SK-N-SH treated with all-trans-retinoic acid at 6 μM for 48 hours (cell line): ENCODE results near the gene BTLA.

Experiments used
- ATAC-seq: fragments of 200-7000 bp; cut with Tn5 transposase; 3 replicates; pipeline ENCODE4 v1.9.1; 2020; ENCODE audit warnings: mild to moderate bottlenecking, moderate library complexity
- ARNTL ChIP-seq: fragments of 450-650 bp; formaldehyde crosslinking; IDR thresholded peaks from 2 replicates; pipeline ENCODE4 v1.5.0; 2020; ENCODE audit warnings: low read depth, mild to moderate bottlenecking, moderate library complexity, borderline replicate concordance
- BACH2 ChIP-seq: fragments of 250-450 bp; sonication (Bioruptor Pico); IDR thresholded peaks from 2 replicates; pipeline ENCODE4 v1.9.0; 2021; ENCODE audit warnings: mild to moderate bottlenecking, borderline replicate concordance
- CSDC2 ChIP-seq: fragments of 250-450 bp; sonication (Bioruptor Pico); IDR thresholded peaks from 2 replicates; pipeline ENCODE4 v1.5.0; 2020; ENCODE audit warnings: mild to moderate bottlenecking, moderate library complexity
- GLIS3 ChIP-seq: fragments of 250-450 bp; sonication (Bioruptor Pico); IDR thresholded peaks from 2 replicates; pipeline ENCODE4 v1.5.0; 2020; ENCODE audit warnings: mild to moderate bottlenecking, moderate library complexity
- ISL1 ChIP-seq: fragments of 250-450 bp; sonication (Bioruptor Pico); IDR thresholded peaks from 2 replicates; pipeline ENCODE4 v2.1.2; 2022; ENCODE audit warnings: mild to moderate bottlenecking, moderate library complexity
- OSR1 ChIP-seq: fragments of 250-450 bp; sonication (Bioruptor Pico); IDR thresholded peaks from 2 replicates; pipeline ENCODE4 v1.8.0; 2022; ENCODE audit warnings: moderate library complexity, mild to moderate bottlenecking, inconsistent platforms
- POU6F1 ChIP-seq: fragments of 250-450 bp; sonication (Bioruptor Pico); IDR thresholded peaks from 2 replicates; pipeline ENCODE4 v1.8.0; 2021; ENCODE audit warnings: low read depth, mild to moderate bottlenecking, moderate library complexity, borderline replicate concordance
- PPARA ChIP-seq: fragments of 250-450 bp; sonication (Bioruptor Pico); IDR thresholded peaks from 2 replicates; pipeline ENCODE4 v1.5.0; 2020; ENCODE audit warnings: mild to moderate bottlenecking, borderline replicate concordance
- RARB ChIP-seq: fragments of 250-450 bp; sonication (Bioruptor Pico); IDR thresholded peaks from 2 replicates; pipeline ENCODE4 v1.8.0; 2021; ENCODE audit warnings: mild to moderate bottlenecking, moderate library complexity
- SNAI2 ChIP-seq: fragments of 250-450 bp; sonication (Bioruptor Pico); IDR thresholded peaks from 2 replicates; pipeline ENCODE4 v1.5.0; 2020; ENCODE audit warnings: mild to moderate bottlenecking, moderate library complexity
- TCF4 ChIP-seq: fragments of 250-450 bp; sonication (Bioruptor Pico); IDR thresholded peaks from 2 replicates; pipeline ENCODE4 v1.8.0; 2021; ENCODE audit warnings: mild to moderate bottlenecking, moderate library complexity, borderline replicate concordance
- TOX ChIP-seq: fragments of 250-450 bp; sonication (Bioruptor Pico); IDR thresholded peaks from 2 replicates; pipeline ENCODE4 v1.8.0; 2021; ENCODE audit warnings: mild to moderate bottlenecking, moderate library complexity, borderline replicate concordance
- TSHZ2 ChIP-seq: fragments of 250-450 bp; sonication (Bioruptor Pico); IDR thresholded peaks from 2 replicates; pipeline ENCODE4 v1.5.0; 2020; ENCODE audit warnings: mild to moderate bottlenecking, moderate library complexity
- ZC3H10 ChIP-seq: fragments of 250-450 bp; sonication (Bioruptor Pico); IDR thresholded peaks from 2 replicates; pipeline ENCODE4 v1.5.1; 2021; ENCODE audit warnings: mild to moderate bottlenecking, moderate library complexity
- ZFP3 ChIP-seq: fragments of 250-450 bp; sonication (Bioruptor Pico); IDR thresholded peaks from 2 replicates; pipeline ENCODE4 v1.5.0; 2020; ENCODE audit warnings: mild to moderate bottlenecking, moderate library complexity
- ZFP30 ChIP-seq: fragments of 450-650 bp; formaldehyde crosslinking; IDR thresholded peaks from 2 replicates; pipeline ENCODE4 v1.5.0; 2022; ENCODE audit warnings: mild to moderate bottlenecking, moderate library complexity
- ZNF70 ChIP-seq: fragments of 450-650 bp; formaldehyde crosslinking; IDR thresholded peaks from 2 replicates; pipeline ENCODE4 v1.5.0; 2020; ENCODE audit warnings: mild to moderate bottlenecking, moderate library complexity
- ZNF8 ChIP-seq: fragments of 450-650 bp; formaldehyde crosslinking; IDR thresholded peaks from 2 replicates; pipeline ENCODE4 v1.5.0; 2020; ENCODE audit warnings: mild to moderate bottlenecking, moderate library complexity
- TF ChIP-seq, protein P1 (sequence below): fragments of 250-450 bp; sonication (Bioruptor Pico); IDR thresholded peaks from 2 replicates; pipeline ENCODE4 v1.5.1; 2021; ENCODE audit warnings: mild to moderate bottlenecking, moderate library complexity
- TF ChIP-seq, protein P2 (sequence below): fragments of 250-450 bp; sonication (Bioruptor Pico); IDR thresholded peaks from 2 replicates; pipeline ENCODE4 v1.5.1; 2020; ENCODE audit warnings: low read depth, mild to moderate bottlenecking, moderate library complexity
- TF ChIP-seq, protein P3 (sequence below): fragments of 250-450 bp; sonication (Bioruptor Pico); IDR thresholded peaks from 2 replicates; pipeline ENCODE4 v1.8.0; 2020; ENCODE audit warnings: mild to moderate bottlenecking, moderate library complexity, borderline replicate concordance

The BTLA gene

GRCh38 chr3:112417696-112418318 is 81.5 kb downstream of the BTLA start:
- TF ChIP-seq PPARA (CRISPR knock-in tag) (no peak), TSHZ2 (no peak), ZC3H10 (CRISPR knock-in tag) (no peak), SNAI2 (CRISPR knock-in tag) (no peak), POU6F1 (CRISPR knock-in tag) (no peak), ZNF70 (CRISPR knock-in tag) (no peak), BACH2 (CRISPR knock-in tag) (no peak), ARNTL (CRISPR knock-in tag) (no peak), TOX (no peak), ISL1 (CRISPR knock-in tag) (no peak), GLIS3 (CRISPR knock-in tag) (no peak), OSR1 (CRISPR knock-in tag) (no peak), ZFP3 (CRISPR knock-in tag) (no peak), ZFP30 (CRISPR knock-in tag) (no peak), ZNF8 (CRISPR knock-in tag) (no peak), TCF4 (CRISPR knock-in tag) (no peak), CSDC2 (CRISPR knock-in tag) (no peak)
- TF ChIP-seq, protein P1, sequence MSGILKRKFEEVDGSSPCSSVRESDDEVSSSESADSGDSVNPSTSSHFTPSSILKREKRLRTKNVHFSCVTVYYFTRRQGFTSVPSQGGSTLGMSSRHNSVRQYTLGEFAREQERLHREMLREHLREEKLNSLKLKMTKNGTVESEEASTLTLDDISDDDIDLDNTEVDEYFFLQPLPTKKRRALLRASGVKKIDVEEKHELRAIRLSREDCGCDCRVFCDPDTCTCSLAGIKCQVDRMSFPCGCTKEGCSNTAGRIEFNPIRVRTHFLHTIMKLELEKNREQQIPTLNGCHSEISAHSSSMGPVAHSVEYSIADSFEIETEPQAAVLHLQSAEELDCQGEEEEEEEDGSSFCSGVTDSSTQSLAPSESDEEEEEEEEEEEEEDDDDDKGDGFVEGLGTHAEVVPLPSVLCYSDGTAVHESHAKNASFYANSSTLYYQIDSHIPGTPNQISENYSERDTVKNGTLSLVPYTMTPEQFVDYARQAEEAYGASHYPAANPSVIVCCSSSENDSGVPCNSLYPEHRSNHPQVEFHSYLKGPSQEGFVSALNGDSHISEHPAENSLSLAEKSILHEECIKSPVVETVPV, result no peak
- TF ChIP-seq, protein P2, sequence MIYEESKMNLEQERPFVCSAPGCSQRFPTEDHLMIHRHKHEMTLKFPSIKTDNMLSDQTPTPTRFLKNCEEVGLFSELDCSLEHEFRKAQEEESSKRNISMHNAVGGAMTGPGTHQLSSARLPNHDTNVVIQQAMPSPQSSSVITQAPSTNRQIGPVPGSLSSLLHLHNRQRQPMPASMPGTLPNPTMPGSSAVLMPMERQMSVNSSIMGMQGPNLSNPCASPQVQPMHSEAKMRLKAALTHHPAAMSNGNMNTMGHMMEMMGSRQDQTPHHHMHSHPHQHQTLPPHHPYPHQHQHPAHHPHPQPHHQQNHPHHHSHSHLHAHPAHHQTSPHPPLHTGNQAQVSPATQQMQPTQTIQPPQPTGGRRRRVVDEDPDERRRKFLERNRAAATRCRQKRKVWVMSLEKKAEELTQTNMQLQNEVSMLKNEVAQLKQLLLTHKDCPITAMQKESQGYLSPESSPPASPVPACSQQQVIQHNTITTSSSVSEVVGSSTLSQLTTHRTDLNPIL (CRISPR knock-in tag), result no peak
- TF ChIP-seq, protein P3, sequence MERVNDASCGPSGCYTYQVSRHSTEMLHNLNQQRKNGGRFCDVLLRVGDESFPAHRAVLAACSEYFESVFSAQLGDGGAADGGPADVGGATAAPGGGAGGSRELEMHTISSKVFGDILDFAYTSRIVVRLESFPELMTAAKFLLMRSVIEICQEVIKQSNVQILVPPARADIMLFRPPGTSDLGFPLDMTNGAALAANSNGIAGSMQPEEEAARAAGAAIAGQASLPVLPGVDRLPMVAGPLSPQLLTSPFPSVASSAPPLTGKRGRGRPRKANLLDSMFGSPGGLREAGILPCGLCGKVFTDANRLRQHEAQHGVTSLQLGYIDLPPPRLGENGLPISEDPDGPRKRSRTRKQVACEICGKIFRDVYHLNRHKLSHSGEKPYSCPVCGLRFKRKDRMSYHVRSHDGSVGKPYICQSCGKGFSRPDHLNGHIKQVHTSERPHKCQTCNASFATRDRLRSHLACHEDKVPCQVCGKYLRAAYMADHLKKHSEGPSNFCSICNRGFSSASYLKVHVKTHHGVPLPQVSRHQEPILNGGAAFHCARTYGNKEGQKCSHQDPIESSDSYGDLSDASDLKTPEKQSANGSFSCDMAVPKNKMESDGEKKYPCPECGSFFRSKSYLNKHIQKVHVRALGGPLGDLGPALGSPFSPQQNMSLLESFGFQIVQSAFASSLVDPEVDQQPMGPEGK (CRISPR knock-in tag), result no peak
- TF ChIP-seq, all 23 proteins: peak for 0
- no peak for ATAC-seq

DNA sequence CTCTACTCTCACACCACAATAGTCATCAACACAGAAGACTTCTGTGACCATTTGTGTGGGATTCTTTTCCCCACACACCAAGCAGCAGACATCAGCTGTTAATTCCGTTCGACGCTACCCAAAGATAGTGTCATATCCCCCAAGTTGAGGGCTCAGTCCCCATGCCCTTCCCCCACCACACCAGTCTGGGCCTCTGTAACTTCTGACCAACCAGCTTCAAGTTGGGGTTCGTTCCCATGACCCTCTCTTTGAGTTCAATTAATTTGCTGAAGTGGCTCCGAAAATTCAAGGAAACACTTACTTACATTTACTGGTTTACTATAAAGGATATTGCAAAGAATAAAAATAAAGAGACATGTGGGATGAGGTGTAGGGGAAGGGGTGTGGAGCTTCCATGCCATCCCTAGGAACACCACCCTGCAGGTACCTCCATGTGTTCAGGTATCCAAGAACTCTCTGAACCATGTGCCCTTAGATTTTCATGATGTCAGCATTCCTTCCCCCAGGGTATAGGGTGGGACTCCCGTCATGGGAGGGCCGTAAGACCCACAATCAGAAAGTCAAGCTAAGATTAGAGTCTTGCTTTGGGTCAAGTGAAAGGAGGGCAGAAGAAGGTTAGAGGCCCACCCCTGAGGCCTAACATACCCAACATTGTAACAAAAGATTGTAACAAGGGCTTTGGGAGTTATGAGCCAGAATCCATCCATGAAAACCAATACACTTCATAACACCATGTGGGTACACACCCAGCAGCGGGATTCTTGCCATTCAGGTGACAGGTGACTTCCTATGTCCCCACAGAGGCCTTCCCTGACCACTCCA is 82.7 kb downstream of the BTLA start:
- ATAC-seq, result no peak

GRCh38 chr3:112415390-112415789 is 83.9 kb downstream of the BTLA start:
- TF ChIP-seq OSR1 (CRISPR knock-in tag), result no peak
- no peak for TF ChIP-seq ARNTL (CRISPR knock-in tag)
- TF ChIP-seq TOX, result no peak
- no peak for TF ChIP-seq POU6F1 (CRISPR knock-in tag)
- TF ChIP-seq, protein P2 (CRISPR knock-in tag), result no peak
- ATAC-seq, result no peak

More for the DNA sequence above, 82.7 kb downstream of the BTLA start:
- TF ChIP-seq OSR1 (CRISPR knock-in tag) (no peak), RARB (no peak), ISL1 (CRISPR knock-in tag) (no peak), ZNF70 (CRISPR knock-in tag) (no peak), ZFP3 (CRISPR knock-in tag) (no peak)
